GM21529 (cell line): ENCODE data around the gene GLTP.
"Not testable (repeated sequence)": the region's sequence is repeated elsewhere in the genome, so short reads cannot be mapped to it uniquely, and the experiment has no call there.

Experiments
- ATAC-seq: cut with Tn5 transposase; IDR thresholded peaks from one replicate; pipeline ENCODE4 v1.9.1; 2021; ENCODE audit not compliant: unreplicated experiment

Gene GLTP

GRCh38 chr12:109902891-109903418 lies 22.6 kb upstream of the GLTP start:
- no peak for ATAC-seq

- peak; percentile 18 for ATAC-seq
These were observed 20.6 kb upstream of the GLTP start for GRCh38 chr12:109900752-109901580.

- peak; percentile 59 for ATAC-seq
These were observed 19.7 kb upstream of the GLTP start, which contains the start of gene TCHP for GRCh38 chr12:109899783-109900751. TCHP (plus strand) TSS chr12:109900274; CDS start chr12:109903027, 2,753 bp downstream.

- ATAC-seq = not testable (repeated sequence)
These were observed 19.0 kb upstream of the GLTP start for GRCh38 chr12:109899345-109899744.

GRCh38 chr12:109897029-109897428 lies 16.7 kb upstream of the GLTP start:
- no peak for ATAC-seq

GRCh38 chr12:109896188-109896587 lies 15.8 kb upstream of the GLTP start:
- no peak for ATAC-seq

GRCh38 chr12:109894939-109895338 lies 14.6 kb upstream of the GLTP start:
- no peak for ATAC-seq

- no peak for ATAC-seq
These were observed 13.1 kb upstream of the GLTP start for GRCh38 chr12:109893261-109893995.

- ATAC-seq = no peak
These were observed 12.4 kb upstream of the GLTP start for GRCh38 chr12:109892748-109893147.

GRCh38 chr12:109892165-109892715 lies 11.9 kb upstream of the GLTP start:
- no peak for ATAC-seq

GRCh38 chr12:109891731-109892130 lies 11.4 kb upstream of the GLTP start:
- not testable (repeated sequence) for ATAC-seq

GRCh38 chr12:109890620-109891170 lies 10.4 kb upstream of the GLTP start:
- no peak for ATAC-seq

- ATAC-seq = no peak
These were observed 8.1 kb upstream of the GLTP start for GRCh38 chr12:109888179-109889020.

- ATAC-seq = no peak
These were observed 5.3 kb upstream of the GLTP start for GRCh38 chr12:109885616-109886015.

GRCh38 chr12:109883461-109883860 lies 3.1 kb upstream of the GLTP start:
- ATAC-seq = no peak

- ATAC-seq = no peak
These were observed 1.4 kb upstream of the GLTP start for GRCh38 chr12:109881752-109882151.

- ATAC-seq = no peak
These were observed 597 bp upstream of the GLTP start for GRCh38 chr12:109880938-109881337.

- ATAC-seq = no peak
These were observed 844 bp downstream of the GLTP start for GRCh38 chr12:109879351-109880042.

GRCh38 chr12:109878749-109879148 lies 1.6 kb downstream of the GLTP start:
- ATAC-seq = no peak
